Measurements from ENCODE around the gene DIAPH3. TPM values are rescaled to one million over a fixed set of nuclear protein-coding genes. Genes with fewer than 3 reads are reported as not detected.

Gene DIAPH3
- total RNA-seq, 2 donors from 2014 or later, result 7.1 to 8.0 TPM

DNA sequence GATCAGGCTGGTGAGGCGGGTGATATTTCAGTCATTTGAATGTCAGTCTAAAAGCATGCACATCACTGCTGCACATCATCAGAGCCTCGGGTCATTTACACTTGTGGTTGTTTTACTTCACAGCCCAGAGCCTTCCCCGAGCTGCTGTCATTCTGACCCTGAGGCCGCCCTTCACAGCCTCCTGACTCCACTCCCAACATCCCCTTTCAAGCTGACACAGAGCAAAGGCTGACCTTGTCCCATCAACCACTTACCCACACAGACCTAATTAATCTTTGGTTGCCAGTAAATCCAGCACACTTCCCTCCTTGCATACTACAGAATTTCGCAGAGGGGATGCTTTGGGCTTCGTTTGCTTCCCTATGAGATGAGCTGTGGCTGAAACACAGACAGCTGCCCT lies 528.1 kb downstream of the DIAPH3 start:
- no peak for DNase-seq (ENCODE audit: low spot score)
- TF ChIP-seq, protein P1, sequence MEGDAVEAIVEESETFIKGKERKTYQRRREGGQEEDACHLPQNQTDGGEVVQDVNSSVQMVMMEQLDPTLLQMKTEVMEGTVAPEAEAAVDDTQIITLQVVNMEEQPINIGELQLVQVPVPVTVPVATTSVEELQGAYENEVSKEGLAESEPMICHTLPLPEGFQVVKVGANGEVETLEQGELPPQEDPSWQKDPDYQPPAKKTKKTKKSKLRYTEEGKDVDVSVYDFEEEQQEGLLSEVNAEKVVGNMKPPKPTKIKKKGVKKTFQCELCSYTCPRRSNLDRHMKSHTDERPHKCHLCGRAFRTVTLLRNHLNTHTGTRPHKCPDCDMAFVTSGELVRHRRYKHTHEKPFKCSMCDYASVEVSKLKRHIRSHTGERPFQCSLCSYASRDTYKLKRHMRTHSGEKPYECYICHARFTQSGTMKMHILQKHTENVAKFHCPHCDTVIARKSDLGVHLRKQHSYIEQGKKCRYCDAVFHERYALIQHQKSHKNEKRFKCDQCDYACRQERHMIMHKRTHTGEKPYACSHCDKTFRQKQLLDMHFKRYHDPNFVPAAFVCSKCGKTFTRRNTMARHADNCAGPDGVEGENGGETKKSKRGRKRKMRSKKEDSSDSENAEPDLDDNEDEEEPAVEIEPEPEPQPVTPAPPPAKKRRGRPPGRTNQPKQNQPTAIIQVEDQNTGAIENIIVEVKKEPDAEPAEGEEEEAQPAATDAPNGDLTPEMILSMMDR (IDR thresholded peaks at IDR 0.05), result no peak
- H3K4me3 ChIP-seq, result no peak overlapping the region

DNA sequence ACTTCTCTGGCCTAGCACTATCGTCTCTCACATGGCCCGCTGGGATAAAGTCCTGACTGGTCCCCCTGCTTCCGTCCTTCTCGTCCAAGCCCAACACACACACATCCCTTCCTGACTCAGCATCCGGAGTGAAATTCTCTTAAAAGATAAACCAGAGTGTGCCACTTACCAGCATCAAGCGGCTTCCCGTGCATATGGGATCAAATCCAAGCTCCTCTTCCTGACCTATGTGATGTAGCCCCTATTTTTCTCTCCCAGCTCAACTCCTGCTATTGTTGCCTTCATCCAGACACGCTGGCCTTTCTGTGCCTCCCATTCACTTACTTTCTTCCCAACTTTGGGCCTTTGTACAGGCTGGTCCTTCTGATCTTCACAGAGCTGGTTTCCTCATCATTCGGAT lies 530.4 kb downstream of the DIAPH3 start:
- no peak for ATAC-seq (ENCODE audit: insufficient number of reproducible peaks, low FRiP score, low read depth)
- Histone ChIP-seq H3K9me3 (no peaks in the 10 kb centered on the region), H3K36me3 (no peaks in the 10 kb centered on the region), H3K4me3 (no peak overlapping the region), H3K4me1 (ENCODE audit: control insufficient read depth in 1 of 2, low read depth in 2 of 2) (no peaks in the 10 kb centered on the region), H3K27ac (no peak overlapping the region), H3K27me3 (replicated peaks; ENCODE audit: insufficient read depth) (no peaks in the 10 kb centered on the region)
- DNase-seq (ENCODE audit: low spot score), result no peak
- TF ChIP-seq, protein P1 (IDR thresholded peaks at IDR 0.05), result no peak

More for the DNA sequence above, 528.1 kb downstream of the DIAPH3 start:
- Histone ChIP-seq H3K36me3 (no peaks in the 10 kb centered on the region), H3K27me3 (replicated peaks; ENCODE audit: insufficient read depth) (no peaks in the 10 kb centered on the region), H3K4me1 (ENCODE audit: control insufficient read depth in 1 of 2, low read depth in 2 of 2) (no peaks in the 10 kb centered on the region), H3K27ac (no peak overlapping the region), H3K9me3 (no peaks in the 10 kb centered on the region)
- no peak for ATAC-seq (ENCODE audit: insufficient number of reproducible peaks, low FRiP score, low read depth)

DNA sequence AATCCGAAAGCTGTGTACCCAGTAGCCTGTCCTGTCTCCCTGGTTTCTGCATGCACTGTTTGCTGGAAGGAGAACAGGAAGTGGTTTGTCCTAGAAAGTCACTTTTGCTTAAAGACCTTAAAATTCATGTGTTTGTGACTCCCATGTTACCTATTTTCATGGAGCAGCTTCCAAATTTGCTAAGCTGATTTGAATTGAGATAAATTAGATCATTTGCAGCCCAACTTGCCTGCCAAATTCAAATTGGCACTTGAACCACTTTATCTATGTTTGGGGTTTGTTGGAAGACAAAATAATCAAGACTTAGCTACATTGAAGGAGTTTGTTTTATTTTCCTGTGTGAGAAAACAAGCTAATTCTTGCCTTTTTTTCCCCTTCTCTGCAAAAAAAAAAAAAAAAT lies 532.5 kb downstream of the DIAPH3 start:
- TF ChIP-seq, protein P1 (IDR thresholded peaks at IDR 0.05), result no peak
- no peak for DNase-seq (ENCODE audit: low spot score)
- H3K27me3 ChIP-seq (replicated peaks; ENCODE audit: insufficient read depth), result no peaks in the 10 kb centered on the region
- H3K9me3 ChIP-seq, result no peaks in the 10 kb centered on the region
- no peaks in the 10 kb centered on the region for H3K4me1 ChIP-seq (ENCODE audit: control insufficient read depth in 1 of 2, low read depth in 2 of 2)
- ATAC-seq (ENCODE audit: insufficient number of reproducible peaks, low FRiP score, low read depth), result no peak
- H3K27ac ChIP-seq, result no peak overlapping the region
- no peak overlapping the region for H3K4me3 ChIP-seq
- no peaks in the 10 kb centered on the region for H3K36me3 ChIP-seq

DNA sequence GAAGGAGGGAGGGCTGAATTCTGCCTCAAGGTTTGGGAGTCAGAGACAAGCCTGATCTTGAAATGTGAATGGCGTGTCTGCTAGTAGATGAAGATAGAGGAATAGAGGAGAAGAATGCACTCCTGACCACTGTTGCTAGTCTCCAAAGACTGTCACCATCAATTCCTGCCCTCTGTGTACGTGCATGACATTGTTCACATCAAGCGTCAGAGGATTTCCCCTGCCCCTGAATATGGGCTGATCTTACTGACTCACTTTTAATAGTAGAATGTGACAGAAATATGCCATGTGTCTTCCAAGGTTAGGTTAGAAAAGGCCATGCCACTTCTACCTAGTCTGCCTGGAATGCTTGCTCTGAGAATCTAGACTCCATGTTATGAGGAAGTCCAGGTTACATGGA lies 538.6 kb downstream of the DIAPH3 start:
- no peaks in the 10 kb centered on the region for H3K4me1 ChIP-seq (ENCODE audit: control insufficient read depth in 1 of 2, low read depth in 2 of 2)
- H3K27ac ChIP-seq, result no peak overlapping the region
- TF ChIP-seq, protein P1 (IDR thresholded peaks at IDR 0.05), result no peak
- no peaks in the 10 kb centered on the region for H3K36me3 ChIP-seq
- H3K4me3 ChIP-seq, result no peak overlapping the region
- no peak for ATAC-seq (ENCODE audit: insufficient number of reproducible peaks, low FRiP score, low read depth)
- H3K27me3 ChIP-seq (replicated peaks; ENCODE audit: insufficient read depth), result no peaks in the 10 kb centered on the region
- no peak for DNase-seq (ENCODE audit: low spot score)
- no peaks in the 10 kb centered on the region for H3K9me3 ChIP-seq

DNA sequence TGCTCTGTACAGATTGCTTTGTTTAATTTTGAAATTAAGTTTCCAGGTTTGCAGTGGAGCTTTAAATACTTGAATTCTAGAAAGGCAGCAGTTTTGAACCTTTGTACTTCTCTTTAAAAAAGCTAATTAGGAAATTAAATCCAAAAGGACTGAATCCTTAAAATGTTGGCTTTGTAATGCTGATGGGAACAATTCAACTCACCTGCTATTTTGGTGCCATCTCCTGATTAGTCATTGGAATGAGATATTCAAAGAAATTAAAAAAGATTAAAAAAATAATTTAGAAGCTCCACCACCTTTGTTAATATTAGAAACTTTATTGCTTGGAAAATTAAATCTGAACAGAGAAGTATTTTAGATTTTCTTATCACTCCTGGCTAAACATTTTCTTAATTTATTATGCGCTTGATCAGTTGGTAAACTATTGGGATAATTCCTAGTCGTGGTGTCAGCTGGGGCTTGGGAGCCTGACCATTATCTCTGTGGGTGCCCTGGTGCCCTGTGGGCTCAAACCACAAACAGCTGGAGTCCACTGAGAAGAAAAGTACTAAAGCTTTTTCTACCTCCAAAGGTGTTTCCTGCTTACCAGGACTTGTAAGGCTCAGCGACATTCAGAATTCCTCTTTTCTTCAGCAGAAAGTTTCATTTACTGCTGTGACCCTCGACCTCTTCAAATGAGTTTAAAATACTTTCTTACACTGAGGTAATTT lies 540.4 kb downstream of the DIAPH3 start:
- Histone ChIP-seq H3K9me3 (peaks cover 5% of the 10 kb centered on the region), H3K27ac (no peak overlapping the region), H3K36me3 (no peaks in the 10 kb centered on the region), H3K4me3 (no peak overlapping the region), H3K4me1 (ENCODE audit: control insufficient read depth in 1 of 2, low read depth in 2 of 2) (no peaks in the 10 kb centered on the region), H3K27me3 (replicated peaks; ENCODE audit: insufficient read depth) (no peaks in the 10 kb centered on the region)
- DNase-seq (ENCODE audit: low spot score), result no peak
- ATAC-seq (ENCODE audit: insufficient number of reproducible peaks, low FRiP score, low read depth), result no peak
- TF ChIP-seq, protein P1 (IDR thresholded peaks at IDR 0.05), result no peak

Measured in thoracic aorta (tissue), 2 donors.